HL-60 (cell line): ENCODE results near the gene EEA1.

Experiments
- CTCF ChIP-seq: IDR thresholded peaks from one replicate; pipeline ENCODE4 v1.5.1; 2011; ENCODE audit warnings: low read length, control low read depth, inconsistent platforms; ENCODE audit not compliant: insufficient read depth
- GABPA ChIP-seq: IDR thresholded peaks from 2 replicates; pipeline ENCODE4 v1.6.1; 2012; ENCODE audit warnings: low read depth
- POLR2AphosphoS5 ChIP-seq: IDR thresholded peaks from 2 replicates; pipeline ENCODE4 v1.6.1; 2012; ENCODE audit warnings: low read depth
- TF ChIP-seq, protein P1 (sequence below): IDR thresholded peaks from 2 replicates; pipeline ENCODE4 v1.6.1; 2012; ENCODE audit warnings: low read depth; ENCODE audit not compliant: insufficient replicate concordance

- TF ChIP-seq POLR2AphosphoS5 (no peak), CTCF (no peak), GABPA (no peak)
- TF ChIP-seq, protein P1, sequence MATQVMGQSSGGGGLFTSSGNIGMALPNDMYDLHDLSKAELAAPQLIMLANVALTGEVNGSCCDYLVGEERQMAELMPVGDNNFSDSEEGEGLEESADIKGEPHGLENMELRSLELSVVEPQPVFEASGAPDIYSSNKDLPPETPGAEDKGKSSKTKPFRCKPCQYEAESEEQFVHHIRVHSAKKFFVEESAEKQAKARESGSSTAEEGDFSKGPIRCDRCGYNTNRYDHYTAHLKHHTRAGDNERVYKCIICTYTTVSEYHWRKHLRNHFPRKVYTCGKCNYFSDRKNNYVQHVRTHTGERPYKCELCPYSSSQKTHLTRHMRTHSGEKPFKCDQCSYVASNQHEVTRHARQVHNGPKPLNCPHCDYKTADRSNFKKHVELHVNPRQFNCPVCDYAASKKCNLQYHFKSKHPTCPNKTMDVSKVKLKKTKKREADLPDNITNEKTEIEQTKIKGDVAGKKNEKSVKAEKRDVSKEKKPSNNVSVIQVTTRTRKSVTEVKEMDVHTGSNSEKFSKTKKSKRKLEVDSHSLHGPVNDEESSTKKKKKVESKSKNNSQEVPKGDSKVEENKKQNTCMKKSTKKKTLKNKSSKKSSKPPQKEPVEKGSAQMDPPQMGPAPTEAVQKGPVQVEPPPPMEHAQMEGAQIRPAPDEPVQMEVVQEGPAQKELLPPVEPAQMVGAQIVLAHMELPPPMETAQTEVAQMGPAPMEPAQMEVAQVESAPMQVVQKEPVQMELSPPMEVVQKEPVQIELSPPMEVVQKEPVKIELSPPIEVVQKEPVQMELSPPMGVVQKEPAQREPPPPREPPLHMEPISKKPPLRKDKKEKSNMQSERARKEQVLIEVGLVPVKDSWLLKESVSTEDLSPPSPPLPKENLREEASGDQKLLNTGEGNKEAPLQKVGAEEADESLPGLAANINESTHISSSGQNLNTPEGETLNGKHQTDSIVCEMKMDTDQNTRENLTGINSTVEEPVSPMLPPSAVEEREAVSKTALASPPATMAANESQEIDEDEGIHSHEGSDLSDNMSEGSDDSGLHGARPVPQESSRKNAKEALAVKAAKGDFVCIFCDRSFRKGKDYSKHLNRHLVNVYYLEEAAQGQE = no peak
Measured at GRCh38 chr12:92735131-92735721, 193.9 kb downstream of the EEA1 start.
